OCI-LY3 (cell line): ENCODE measurements around the gene POFUT2.

Experiments
- EZH2phosphoT487 ChIP-seq: fragments of 200-600 bp; shearing (Covaris generic); IDR thresholded peaks from 2 replicates; pipeline ENCODE4 v1.6.1; 2018; ENCODE audit warnings: antibody characterized with exemption, mixed run types, low read depth
- TF ChIP-seq, protein P1 (sequence below): fragments of 200-600, 300-600 bp; sonication (generic); IDR thresholded peaks from 2 replicates; pipeline ENCODE4 v1.5.1; 2014; ENCODE audit warnings: antibody characterized with exemption, low read length, low read depth

DNA sequence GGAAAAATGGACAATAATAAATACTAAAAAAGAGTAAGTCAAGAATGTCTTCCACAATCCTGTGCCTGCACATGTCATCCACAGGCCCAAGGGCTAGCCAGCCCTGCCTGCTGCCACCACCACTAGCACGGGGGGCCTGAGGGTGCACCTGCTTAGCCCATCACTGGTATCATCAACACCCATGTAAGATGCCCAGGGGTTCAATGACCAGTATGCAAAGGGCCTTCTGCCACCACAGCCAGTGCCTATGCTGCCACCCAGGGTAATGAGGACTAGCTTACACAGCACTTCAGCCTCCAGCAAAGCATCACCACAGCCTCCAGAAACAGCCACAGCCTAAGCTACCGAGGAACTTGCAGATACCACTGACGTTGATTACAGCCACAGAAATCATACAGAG, 46.3 kb downstream of the POFUT2 start:
- TF ChIP-seq, protein P1, sequence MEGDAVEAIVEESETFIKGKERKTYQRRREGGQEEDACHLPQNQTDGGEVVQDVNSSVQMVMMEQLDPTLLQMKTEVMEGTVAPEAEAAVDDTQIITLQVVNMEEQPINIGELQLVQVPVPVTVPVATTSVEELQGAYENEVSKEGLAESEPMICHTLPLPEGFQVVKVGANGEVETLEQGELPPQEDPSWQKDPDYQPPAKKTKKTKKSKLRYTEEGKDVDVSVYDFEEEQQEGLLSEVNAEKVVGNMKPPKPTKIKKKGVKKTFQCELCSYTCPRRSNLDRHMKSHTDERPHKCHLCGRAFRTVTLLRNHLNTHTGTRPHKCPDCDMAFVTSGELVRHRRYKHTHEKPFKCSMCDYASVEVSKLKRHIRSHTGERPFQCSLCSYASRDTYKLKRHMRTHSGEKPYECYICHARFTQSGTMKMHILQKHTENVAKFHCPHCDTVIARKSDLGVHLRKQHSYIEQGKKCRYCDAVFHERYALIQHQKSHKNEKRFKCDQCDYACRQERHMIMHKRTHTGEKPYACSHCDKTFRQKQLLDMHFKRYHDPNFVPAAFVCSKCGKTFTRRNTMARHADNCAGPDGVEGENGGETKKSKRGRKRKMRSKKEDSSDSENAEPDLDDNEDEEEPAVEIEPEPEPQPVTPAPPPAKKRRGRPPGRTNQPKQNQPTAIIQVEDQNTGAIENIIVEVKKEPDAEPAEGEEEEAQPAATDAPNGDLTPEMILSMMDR = no peak
- no peak for TF ChIP-seq EZH2phosphoT487
